Middle frontal gyrus (tissue), 1 donor: ENCODE results near the gene ZG16B.

Source experiments
- DNase-seq: peaks from one replicate; pipeline ENCODE4 v3.0.0-alpha.2; 2015; ENCODE audit warnings: low spot score; ENCODE audit errors: extremely low spot score

The ZG16B gene

GRCh38 chr16:2804728-2805127, 25.4 kb upstream of the ZG16B start:
- no peak for DNase-seq

- DNase-seq = no peak
Observed at GRCh38 chr16:2806286-2806685, 23.8 kb upstream of the ZG16B start.

GRCh38 chr16:2808181-2808580, 21.9 kb upstream of the ZG16B start:
- no peak for DNase-seq

GRCh38 chr16:2809149-2809760, 20.8 kb upstream of the ZG16B start:
- DNase-seq = no peak

- DNase-seq = no peak
Observed at GRCh38 chr16:2810651-2811050, 19.5 kb upstream of the ZG16B start.

GRCh38 chr16:2811703-2812471, 18.2 kb upstream of the ZG16B start:
- DNase-seq = no peak

GRCh38 chr16:2813771-2814221, 16.3 kb upstream of the ZG16B start:
- no peak for DNase-seq

GRCh38 chr16:2814551-2815298, 15.4 kb upstream of the ZG16B start:
- DNase-seq = no peak

GRCh38 chr16:2815299-2815771, 14.8 kb upstream of the ZG16B start:
- no peak for DNase-seq

- no peak for DNase-seq
Observed at GRCh38 chr16:2816751-2817339, 13.3 kb upstream of the ZG16B start, which contains the start of gene PRSS21. Gene PRSS21 (plus strand): TSS chr16:2817237. CDS start chr16:2817269, 32 bp downstream.

- DNase-seq = no peak
Observed at GRCh38 chr16:2817340-2818271, 12.5 kb upstream of the ZG16B start.

GRCh38 chr16:2818272-2818876, 11.7 kb upstream of the ZG16B start:
- DNase-seq = no peak

GRCh38 chr16:2819179-2819938, 10.7 kb upstream of the ZG16B start:
- no peak for DNase-seq

GRCh38 chr16:2819939-2820835, 9.9 kb upstream of the ZG16B start:
- no peak for DNase-seq

GRCh38 chr16:2820836-2821486, 9.1 kb upstream of the ZG16B start:
- no peak for DNase-seq

- DNase-seq = no peak
Observed at GRCh38 chr16:2821487-2822157, 8.5 kb upstream of the ZG16B start.

- DNase-seq = no peak
Observed at GRCh38 chr16:2822158-2822495, 8.0 kb upstream of the ZG16B start.
